K562 (cell line): ENCODE data around the gene COX6A2. TPM values are rescaled to one million over a fixed set of nuclear protein-coding genes. Genes with fewer than 3 reads are reported as not detected.

Source experiments
- BACH1 ChIP-seq: fragments of 200-800 bp; sonication (Bioruptor generic); IDR thresholded peaks from 2 replicates; pipeline ENCODE4 v1.6.1; 2016; ENCODE audit warnings: missing genetic modification characterization, missing compliant biosample characterization
- HDAC2 ChIP-seq: fragments of 450-650 bp; IDR thresholded peaks from 2 replicates; pipeline ENCODE4 v1.6.1; 2016; ENCODE audit warnings: mild to moderate bottlenecking
- KDM1A ChIP-seq, 2 experiments: fragments of 450-650 bp; IDR thresholded peaks; 2 replicates each; pipeline ENCODE4 v1.6.1; 2016; ENCODE audit warnings: mild to moderate bottlenecking in 2 of 2
- MAFG ChIP-seq: fragments of 450-650 bp; conservative IDR thresholded peaks from 2 replicates; pipeline ENCODE4 v1.6.1; 2016; ENCODE audit warnings: missing genetic modification characterization, missing compliant biosample characterization
- MEF2D ChIP-seq: conservative IDR thresholded peaks from 2 replicates; pipeline ENCODE4 v1.6.1; 2016; ENCODE audit warnings: low read depth, missing genetic modification characterization, missing compliant biosample characterization
- MIER1 ChIP-seq: fragments of 450-650 bp; IDR thresholded peaks from 2 replicates; pipeline ENCODE4 v1.6.1; 2016; ENCODE audit warnings: antibody characterized with exemption, mild to moderate bottlenecking, low read depth
- NFRKB ChIP-seq: fragments of 450-650 bp; IDR thresholded peaks from 2 replicates; pipeline ENCODE4 v1.6.1; 2016; ENCODE audit warnings: low read depth
- NR2C1 ChIP-seq, 2 experiments: fragments of 450-650 bp; IDR thresholded peaks; 2 replicates each; pipeline ENCODE4 v1.6.1; 2017; ENCODE audit warnings: mild to moderate bottlenecking in 2 of 2, antibody characterized with exemption in 1 of 2, inconsistent platforms in 1 of 2, missing compliant biosample characterization in 1 of 2, missing genetic modification characterization in 1 of 2
- SETDB1 ChIP-seq: IDR thresholded peaks from one replicate; pipeline ENCODE4 v1.6.1; 2012; ENCODE audit warnings: low read length, control low read depth, inconsistent platforms
- SIRT6 ChIP-seq: IDR thresholded peaks from one replicate; pipeline ENCODE4 v1.6.1; 2012; ENCODE audit warnings: low read depth, mild to moderate bottlenecking, control low read depth, inconsistent platforms, low read length, moderate library complexity
- SMAD2 ChIP-seq: fragments of 150-350 bp; IDR thresholded peaks from 2 replicates; pipeline ENCODE4 v1.6.1; 2014; ENCODE audit warnings: low read depth, mild to moderate bottlenecking, low read length
- SMARCE1 ChIP-seq: fragments of 450-650 bp; IDR thresholded peaks from 2 replicates; pipeline ENCODE4 v1.7.1; 2016; ENCODE audit warnings: mild to moderate bottlenecking
- TBP ChIP-seq: optimal IDR thresholded peaks from 2 replicates; pipeline ENCODE3; 2011; ENCODE audit warnings: low read depth, low read length, improper control_type of control experiment
- TCF7L2 ChIP-seq: fragments of 150-350 bp; IDR thresholded peaks from 2 replicates; pipeline ENCODE4 v1.6.1; 2016; ENCODE audit warnings: low read depth, mild to moderate bottlenecking, low read length, moderate library complexity
- TOE1 ChIP-seq, 2 experiments: fragments of 450-650 bp in 1 of 2; sonication (generic) in 1 of 2; formaldehyde crosslinking in 1 of 2; IDR thresholded peaks; 2 replicates each; pipeline versions ENCODE4 v1.7.1 to v1.8.0; 2016 to 2022; ENCODE audit warnings: borderline replicate concordance in 2 of 2, mild to moderate bottlenecking in 2 of 2, antibody characterized with exemption in 1 of 2, inconsistent platforms in 1 of 2, low read depth in 1 of 2, missing genetic modification reagents in 1 of 2, moderate library complexity in 1 of 2
- ZNF174 ChIP-seq: fragments of 250-450 bp; sonication (Bioruptor Pico); IDR thresholded peaks from 2 replicates; pipeline ENCODE4 v1.4.0; 2020; ENCODE audit warnings: mild to moderate bottlenecking
- ZNF561 ChIP-seq: fragments of 450-650 bp; formaldehyde crosslinking; conservative IDR thresholded peaks from 2 replicates; pipeline ENCODE4 v1.4.0; 2020; ENCODE audit warnings: mild to moderate bottlenecking, moderate library complexity
- ZNF699 ChIP-seq: fragments of 250-450 bp; sonication (Bioruptor Pico); IDR thresholded peaks from 2 replicates; pipeline ENCODE4 v1.8.0; 2021; ENCODE audit warnings: mild to moderate bottlenecking, moderate library complexity; ENCODE audit not compliant: insufficient replicate concordance
- ZNF830 ChIP-seq: fragments of 250-450 bp; sonication (Bioruptor Pico); IDR thresholded peaks from 2 replicates; pipeline ENCODE4 v1.5.0; 2021; ENCODE audit warnings: mild to moderate bottlenecking
- polyA plus RNA-seq, 8 experiments: library from polyadenylated mRNA; depleted of rRNA in 4 of 8; stranded (reverse) in 5 of 8; unstranded in 3 of 8; fragments of >200 nt; fragmentation: Nextera tagmentation in 2 of 8; fragmentation: Illumina TruSeq in 1 of 8; extraction: Ambion mirVana in 2 of 8; extraction: Trizol in 1 of 8; gene quantifications; 2 replicates each; pipeline versions ENCODE4 v1.2.1 to v1.2.3, GENCODE V29; 2011 to 2014; ENCODE audit warnings: inconsistent platforms in 1 of 8, missing spikeins in 1 of 8
- total RNA-seq, 7 experiments: library from RNA; depleted of rRNA in 6 of 7; stranded (reverse); fragments of >200 nt in 6 of 7; fragmentation: Illumina TruSeq in 2 of 7; extraction: Trizol in 2 of 7; gene quantifications; 2 replicates each; pipeline versions ENCODE4 v1.2.1 to v1.2.3, GENCODE V29; 2011 to 2021; ENCODE audit warnings: low replicate concordance in 1 of 7
- TF ChIP-seq, protein P1 (sequence below): fragments of 250-450 bp; sonication (Bioruptor Pico); IDR thresholded peaks from 2 replicates; pipeline ENCODE4 v1.5.0; 2021; ENCODE audit warnings: mild to moderate bottlenecking, borderline replicate concordance
- TF ChIP-seq, protein P2 (sequence below): fragments of 250-450 bp; sonication (Bioruptor Pico); IDR thresholded peaks from 2 replicates; pipeline ENCODE4 v1.8.0; 2021; ENCODE audit warnings: moderate library complexity, mild to moderate bottlenecking, inconsistent platforms
- TF ChIP-seq, protein P3 (sequence below): fragments of 450-650 bp; IDR thresholded peaks from 2 replicates; pipeline ENCODE4 v1.7.0; 2016; ENCODE audit warnings: borderline replicate concordance

Gene COX6A2
- total and polyA plus RNA-seq, 9 of the 15 experiments (the other 6 are each of a cell fraction or from before 2014, with no cell fraction given): not detected

DNA sequence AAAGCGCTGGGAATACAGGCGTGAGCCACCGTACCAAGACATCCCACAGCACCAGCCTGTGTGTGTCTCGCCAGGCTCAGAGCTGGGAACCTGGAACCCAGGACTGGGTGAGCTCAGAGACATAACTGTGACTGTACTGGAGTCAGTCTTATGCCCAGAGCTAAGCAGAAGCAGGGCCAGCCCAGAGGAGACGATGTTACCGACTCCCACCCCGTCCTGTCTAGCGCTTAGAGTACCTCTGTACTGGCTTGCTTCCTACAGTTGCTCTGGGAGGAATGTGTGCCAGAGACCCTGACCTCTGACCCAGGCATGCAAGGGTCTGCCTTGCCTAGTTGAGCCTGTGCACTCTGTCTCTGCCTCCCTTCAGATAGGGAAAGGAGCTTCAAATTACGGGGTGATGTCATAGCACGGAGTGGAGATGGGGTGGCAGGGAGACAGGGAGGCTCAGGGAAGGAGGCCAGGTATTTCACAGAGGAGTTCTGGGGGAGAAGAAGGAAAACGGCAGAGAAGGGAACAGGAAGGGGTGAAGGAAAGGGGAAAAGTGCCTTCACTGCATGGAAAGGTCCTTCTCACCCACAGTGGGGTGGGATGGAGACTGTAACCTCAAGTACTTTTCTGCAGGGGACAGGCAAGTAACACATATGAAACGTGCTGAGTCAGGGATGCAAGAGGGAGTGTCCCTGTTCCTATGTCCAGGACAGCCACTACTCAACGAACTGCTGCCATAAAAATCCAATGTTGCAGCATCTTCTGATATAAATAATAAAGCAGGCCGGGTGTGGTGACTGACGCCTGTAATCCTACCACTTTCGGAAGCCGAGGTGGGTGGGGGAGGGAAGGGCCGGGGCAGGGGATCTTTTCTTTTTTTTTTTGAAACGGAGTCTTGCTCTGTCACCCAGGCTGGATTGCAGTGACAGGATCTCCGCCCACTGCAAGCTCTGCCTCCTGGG, 25.4 kb upstream of the COX6A2 start (continued):
- TF ChIP-seq, protein P1, sequence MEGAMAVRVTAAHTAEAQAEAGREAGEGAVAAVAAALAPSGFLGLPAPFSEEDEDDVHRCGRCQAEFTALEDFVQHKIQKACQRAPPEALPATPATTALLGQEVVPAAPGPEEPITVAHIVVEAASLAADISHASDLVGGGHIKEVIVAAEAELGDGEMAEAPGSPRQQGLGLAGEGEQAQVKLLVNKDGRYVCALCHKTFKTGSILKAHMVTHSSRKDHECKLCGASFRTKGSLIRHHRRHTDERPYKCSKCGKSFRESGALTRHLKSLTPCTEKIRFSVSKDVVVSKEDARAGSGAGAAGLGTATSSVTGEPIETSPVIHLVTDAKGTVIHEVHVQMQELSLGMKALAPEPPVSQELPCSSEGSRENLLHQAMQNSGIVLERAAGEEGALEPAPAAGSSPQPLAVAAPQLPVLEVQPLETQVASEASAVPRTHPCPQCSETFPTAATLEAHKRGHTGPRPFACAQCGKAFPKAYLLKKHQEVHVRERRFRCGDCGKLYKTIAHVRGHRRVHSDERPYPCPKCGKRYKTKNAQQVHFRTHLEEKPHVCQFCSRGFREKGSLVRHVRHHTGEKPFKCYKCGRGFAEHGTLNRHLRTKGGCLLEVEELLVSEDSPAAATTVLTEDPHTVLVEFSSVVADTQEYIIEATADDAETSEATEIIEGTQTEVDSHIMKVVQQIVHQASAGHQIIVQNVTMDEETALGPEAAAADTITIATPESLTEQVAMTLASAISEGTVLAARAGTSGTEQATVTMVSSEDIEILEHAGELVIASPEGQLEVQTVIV: no peak
- TF ChIP-seq, protein P2, sequence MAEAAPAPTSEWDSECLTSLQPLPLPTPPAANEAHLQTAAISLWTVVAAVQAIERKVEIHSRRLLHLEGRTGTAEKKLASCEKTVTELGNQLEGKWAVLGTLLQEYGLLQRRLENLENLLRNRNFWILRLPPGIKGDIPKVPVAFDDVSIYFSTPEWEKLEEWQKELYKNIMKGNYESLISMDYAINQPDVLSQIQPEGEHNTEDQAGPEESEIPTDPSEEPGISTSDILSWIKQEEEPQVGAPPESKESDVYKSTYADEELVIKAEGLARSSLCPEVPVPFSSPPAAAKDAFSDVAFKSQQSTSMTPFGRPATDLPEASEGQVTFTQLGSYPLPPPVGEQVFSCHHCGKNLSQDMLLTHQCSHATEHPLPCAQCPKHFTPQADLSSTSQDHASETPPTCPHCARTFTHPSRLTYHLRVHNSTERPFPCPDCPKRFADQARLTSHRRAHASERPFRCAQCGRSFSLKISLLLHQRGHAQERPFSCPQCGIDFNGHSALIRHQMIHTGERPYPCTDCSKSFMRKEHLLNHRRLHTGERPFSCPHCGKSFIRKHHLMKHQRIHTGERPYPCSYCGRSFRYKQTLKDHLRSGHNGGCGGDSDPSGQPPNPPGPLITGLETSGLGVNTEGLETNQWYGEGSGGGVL (CRISPR knock-in tag): no peak
- TF ChIP-seq HDAC2: peak; percentile 85
- TF ChIP-seq MAFG (tag): peak; percentile 98
- TF ChIP-seq TBP: peak; percentile 4
- TF ChIP-seq NR2C1 (IDR thresholded peaks at IDR 0.05): peak; percentile 90
- peak; percentile 92 for TF ChIP-seq NR2C1 (tag; IDR thresholded peaks at IDR 0.05)
- TF ChIP-seq SIRT6: no peak
- TF ChIP-seq SMARCE1: peak; percentile 75
- no peak for TF ChIP-seq ZNF174
- no peak for TF ChIP-seq ZNF830
- no peak for TF ChIP-seq ZNF561 (CRISPR knock-in tag)
- TF ChIP-seq MIER1: 0 out of 2 replicates have a peak, but pooled peaks have one; percentile 37
- TF ChIP-seq TOE1 (IDR thresholded peaks at IDR 0.05; ENCODE audit: borderline replicate concordance): peak; percentile 9; the same call in 1 of the 2 replicates
- no peak for TF ChIP-seq TOE1 (CRISPR knock-in tag; IDR thresholded peaks at IDR 0.05; ENCODE audit: borderline replicate concordance, low read depth)
- peak; percentile 78 for TF ChIP-seq BACH1 (tag)
- TF ChIP-seq ZNF699 (CRISPR knock-in tag): no peak
- TF ChIP-seq TCF7L2: no peak
- TF ChIP-seq, protein P3, sequence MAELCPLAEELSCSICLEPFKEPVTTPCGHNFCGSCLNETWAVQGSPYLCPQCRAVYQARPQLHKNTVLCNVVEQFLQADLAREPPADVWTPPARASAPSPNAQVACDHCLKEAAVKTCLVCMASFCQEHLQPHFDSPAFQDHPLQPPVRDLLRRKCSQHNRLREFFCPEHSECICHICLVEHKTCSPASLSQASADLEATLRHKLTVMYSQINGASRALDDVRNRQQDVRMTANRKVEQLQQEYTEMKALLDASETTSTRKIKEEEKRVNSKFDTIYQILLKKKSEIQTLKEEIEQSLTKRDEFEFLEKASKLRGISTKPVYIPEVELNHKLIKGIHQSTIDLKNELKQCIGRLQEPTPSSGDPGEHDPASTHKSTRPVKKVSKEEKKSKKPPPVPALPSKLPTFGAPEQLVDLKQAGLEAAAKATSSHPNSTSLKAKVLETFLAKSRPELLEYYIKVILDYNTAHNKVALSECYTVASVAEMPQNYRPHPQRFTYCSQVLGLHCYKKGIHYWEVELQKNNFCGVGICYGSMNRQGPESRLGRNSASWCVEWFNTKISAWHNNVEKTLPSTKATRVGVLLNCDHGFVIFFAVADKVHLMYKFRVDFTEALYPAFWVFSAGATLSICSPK: no peak
- TF ChIP-seq SETDB1: no peak
- TF ChIP-seq NFRKB: no peak; the same call in 1 of the 2 replicates
- peak; percentile 23 to 53; a peak in 2 of 4 replicates for TF ChIP-seq KDM1A (IDR thresholded peaks at IDR 0.05)
- no peak for TF ChIP-seq MEF2D (tag)
- no peak for TF ChIP-seq SMAD2
